LNCaP clone FGC (cell line): ENCODE data around the gene GOSR1.
A peak's percentile ranks its signal among the peaks of the same experiment; 100 is the strongest.
"Not testable (repeated sequence)": the region's sequence is repeated elsewhere in the genome, so short reads cannot be mapped to it uniquely, and the experiment has no call there.

Experiments used
- DNase-seq: peaks from one replicate; pipeline ENCODE4 v3.0.0-alpha.2; 2011; ENCODE audit warnings: low read depth
- H3K4me3 ChIP-seq: 2 replicates; pipeline ENCODE4 v1.5.1; 2011; ENCODE audit warnings: mild to moderate bottlenecking, low read depth, low read length, control low read depth
- CTCF ChIP-seq: IDR thresholded peaks from 2 replicates; pipeline ENCODE4 v1.5.1; 2012; ENCODE audit warnings: mild to moderate bottlenecking; ENCODE audit not compliant: control insufficient read depth, insufficient read depth; ENCODE audit errors: extremely low read depth

GOSR1 gene

GRCh38 chr17:30551996-30552339 lies 74.8 kb downstream of the GOSR1 start:
- DNase-seq: no peak
- no peak overlapping the region for H3K4me3 ChIP-seq
- no peak for TF ChIP-seq CTCF

- no peak for DNase-seq
- no peak overlapping the region for H3K4me3 ChIP-seq
- TF ChIP-seq CTCF: no peak
These were observed 75.9 kb downstream of the GOSR1 start for GRCh38 chr17:30552994-30553566.

- not testable (repeated sequence) for H3K4me3 ChIP-seq, DNase-seq
These were observed 76.7 kb downstream of the GOSR1 start for GRCh38 chr17:30553823-30554440.

GRCh38 chr17:30554839-30555751 lies 77.9 kb downstream of the GOSR1 start:
- DNase-seq: no peak

GRCh38 chr17:30555942-30556341 lies 78.7 kb downstream of the GOSR1 start:
- TF ChIP-seq CTCF: no peak
- H3K4me3 ChIP-seq: no peak overlapping the region
- DNase-seq: no peak

More at GRCh38 chr17:30554839-30555751, 77.9 kb downstream of the GOSR1 start:
- no peak overlapping the region for H3K4me3 ChIP-seq
- peak; percentile 28 for TF ChIP-seq CTCF

GRCh38 chr17:30556374-30557332 lies 79.4 kb downstream of the GOSR1 start:
- no peak for DNase-seq
- H3K4me3 ChIP-seq: no peak overlapping the region
- no peak for TF ChIP-seq CTCF
